ENCODE results near the gene FADS6. TPM values are rescaled to one million over a fixed set of nuclear protein-coding genes. Genes with fewer than 3 reads are reported as not detected.

The FADS6 gene
- total RNA-seq, 4 donors from 2014 or later = not detected

DNA sequence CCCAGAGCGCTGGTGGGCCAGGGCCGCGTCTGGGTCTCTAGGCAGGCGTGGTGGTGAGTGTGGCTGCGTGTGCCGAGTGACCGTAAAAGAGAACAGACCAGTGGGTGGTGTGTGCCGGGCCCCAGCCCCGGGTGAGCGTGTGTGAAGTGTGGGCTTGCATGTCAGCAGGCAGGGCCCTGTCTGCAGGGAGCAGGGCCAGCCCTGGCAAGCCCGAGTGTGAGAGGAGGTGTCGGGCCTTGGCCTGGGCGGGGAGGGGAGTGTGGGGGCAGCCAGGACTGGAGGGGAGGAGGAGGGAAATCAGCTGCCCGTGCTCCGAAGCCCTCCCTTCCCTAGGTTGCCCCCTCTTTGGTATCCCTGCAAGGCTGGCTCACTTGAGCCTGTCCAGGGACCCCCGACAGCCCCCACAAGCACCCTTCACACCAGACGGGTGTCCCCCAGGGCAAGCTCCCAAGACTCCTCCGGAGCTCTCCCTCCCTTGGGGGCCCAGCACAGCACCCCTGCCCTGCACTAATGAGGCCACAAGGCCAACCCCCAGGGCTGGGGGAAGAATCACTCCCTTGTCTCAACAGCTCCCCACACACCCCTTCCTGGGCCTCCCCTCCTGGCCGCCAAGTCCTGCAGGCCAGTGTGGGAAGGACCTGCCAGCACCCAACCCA, 27.7 kb upstream of the FADS6 start:
- ATAC-seq (no peak), DNase-seq (no peak)
- H3K4me1 ChIP-seq = peaks cover 0 to 14% of the 10 kb centered on the region in 2 donors
- no peaks in the 10 kb centered on the region for H3K36me3 ChIP-seq
- H3K4me3 ChIP-seq = no peak overlapping the region
- TF ChIP-seq, protein P1, sequence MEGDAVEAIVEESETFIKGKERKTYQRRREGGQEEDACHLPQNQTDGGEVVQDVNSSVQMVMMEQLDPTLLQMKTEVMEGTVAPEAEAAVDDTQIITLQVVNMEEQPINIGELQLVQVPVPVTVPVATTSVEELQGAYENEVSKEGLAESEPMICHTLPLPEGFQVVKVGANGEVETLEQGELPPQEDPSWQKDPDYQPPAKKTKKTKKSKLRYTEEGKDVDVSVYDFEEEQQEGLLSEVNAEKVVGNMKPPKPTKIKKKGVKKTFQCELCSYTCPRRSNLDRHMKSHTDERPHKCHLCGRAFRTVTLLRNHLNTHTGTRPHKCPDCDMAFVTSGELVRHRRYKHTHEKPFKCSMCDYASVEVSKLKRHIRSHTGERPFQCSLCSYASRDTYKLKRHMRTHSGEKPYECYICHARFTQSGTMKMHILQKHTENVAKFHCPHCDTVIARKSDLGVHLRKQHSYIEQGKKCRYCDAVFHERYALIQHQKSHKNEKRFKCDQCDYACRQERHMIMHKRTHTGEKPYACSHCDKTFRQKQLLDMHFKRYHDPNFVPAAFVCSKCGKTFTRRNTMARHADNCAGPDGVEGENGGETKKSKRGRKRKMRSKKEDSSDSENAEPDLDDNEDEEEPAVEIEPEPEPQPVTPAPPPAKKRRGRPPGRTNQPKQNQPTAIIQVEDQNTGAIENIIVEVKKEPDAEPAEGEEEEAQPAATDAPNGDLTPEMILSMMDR (IDR thresholded peaks at IDR 0.05 in 4 of 5, conservative IDR thresholded peaks at IDR 0.05 in 1 of 5) = no peak
- TF ChIP-seq POLR2A (IDR thresholded peaks at IDR 0.05) = no peak
- H3K9me3 ChIP-seq = no peaks in the 10 kb centered on the region
- intact Hi-C loops (cut with DNase I; ENCODE audit: low total_unique reads) = no loop called here
- no peak overlapping the region for H3K27ac ChIP-seq
- in situ Hi-C loops (cut with MboI; ENCODE audit: low sequenced_read_pairs in 4 of 4) = no loop called here
- H3K27me3 ChIP-seq = peaks cover 40 to 52% (median 51%) of the 10 kb centered on the region in 3 donors

- ATAC-seq = no peak
Observed at GRCh38 chr17:74920642-74921025, 27.2 kb upstream of the FADS6 start.

GRCh38 chr17:74920306-74920620, 26.8 kb upstream of the FADS6 start:
- Histone ChIP-seq H3K27ac (no peak overlapping the region), H3K36me3 (no peaks in the 10 kb centered on the region), H3K4me1 (peaks cover 0 to 14% of the 10 kb centered on the region in 2 donors), H3K4me3 (no peak overlapping the region), H3K27me3 (peaks cover 34 to 44% (median 43%) of the 10 kb centered on the region in 3 donors), H3K9me3 (no peaks in the 10 kb centered on the region)
- intact Hi-C loops (cut with DNase I; ENCODE audit: low total_unique reads) (no loop called here), in situ Hi-C loops (cut with MboI; ENCODE audit: low sequenced_read_pairs in 4 of 4) (no loop called here)
- TF ChIP-seq, protein P1 (IDR thresholded peaks at IDR 0.05 in 4 of 5, conservative IDR thresholded peaks at IDR 0.05 in 1 of 5) = no peak
- no peak for TF ChIP-seq POLR2A (IDR thresholded peaks at IDR 0.05)
- ATAC-seq (no peak), DNase-seq (no peak)

More at GRCh38 chr17:74920642-74921025, 27.2 kb upstream of the FADS6 start:
- TF ChIP-seq, protein P1 (IDR thresholded peaks at IDR 0.05 in 4 of 5, conservative IDR thresholded peaks at IDR 0.05 in 1 of 5) = no peak
- no peak for TF ChIP-seq POLR2A (IDR thresholded peaks at IDR 0.05)
- intact Hi-C loops (cut with DNase I; ENCODE audit: low total_unique reads) (no loop called here), in situ Hi-C loops (cut with MboI; ENCODE audit: low sequenced_read_pairs in 4 of 4) (no loop called here)
- Histone ChIP-seq H3K4me1 (peaks cover 0 to 14% of the 10 kb centered on the region in 2 donors), H3K4me3 (no peak overlapping the region), H3K9me3 (no peaks in the 10 kb centered on the region), H3K27ac (no peak overlapping the region), H3K36me3 (no peaks in the 10 kb centered on the region), H3K27me3 (peaks cover 35 to 48% (median 47%) of the 10 kb centered on the region in 3 donors)
- no peak for DNase-seq

GRCh38 chr17:74919440-74920305, 26.2 kb upstream of the FADS6 start:
- DNase-seq = no peak
- peaks cover 31 to 38% (median 37%) of the 10 kb centered on the region in 3 donors for H3K27me3 ChIP-seq

More at GRCh38 chr17:74919440-74920305, 26.2 kb upstream of the FADS6 start:
- TF ChIP-seq, protein P1 (IDR thresholded peaks at IDR 0.05 in 4 of 5, conservative IDR thresholded peaks at IDR 0.05 in 1 of 5) = no peak
- TF ChIP-seq POLR2A (IDR thresholded peaks at IDR 0.05) = no peak
- peaks cover 0 to 14% of the 10 kb centered on the region in 2 donors for H3K4me1 ChIP-seq
- in situ Hi-C loops (cut with MboI; ENCODE audit: low sequenced_read_pairs in 4 of 4) = no loop called here
- intact Hi-C loops (cut with DNase I; ENCODE audit: low total_unique reads) = no loop called here
- H3K36me3 ChIP-seq = no peaks in the 10 kb centered on the region
- H3K9me3 ChIP-seq = no peaks in the 10 kb centered on the region
- no peak overlapping the region for H3K27ac ChIP-seq
- ATAC-seq = no peak
- no peak overlapping the region for H3K4me3 ChIP-seq

All from gastrocnemius medialis (tissue), 4 donors.